GM21723 (cell line): ENCODE measurements around the gene EMC10.

Experiments
- ATAC-seq: cut with Tn5 transposase; IDR thresholded peaks from one replicate; pipeline ENCODE4 v1.9.1; 2021; ENCODE audit warnings: mild to moderate bottlenecking, moderate library complexity; ENCODE audit not compliant: unreplicated experiment

Gene EMC10

GRCh38 chr19:50537769-50538230 is 61.5 kb downstream of the EMC10 start:
- ATAC-seq, result no peak
